Measurements from ENCODE around the gene ZFR2.

DNA sequence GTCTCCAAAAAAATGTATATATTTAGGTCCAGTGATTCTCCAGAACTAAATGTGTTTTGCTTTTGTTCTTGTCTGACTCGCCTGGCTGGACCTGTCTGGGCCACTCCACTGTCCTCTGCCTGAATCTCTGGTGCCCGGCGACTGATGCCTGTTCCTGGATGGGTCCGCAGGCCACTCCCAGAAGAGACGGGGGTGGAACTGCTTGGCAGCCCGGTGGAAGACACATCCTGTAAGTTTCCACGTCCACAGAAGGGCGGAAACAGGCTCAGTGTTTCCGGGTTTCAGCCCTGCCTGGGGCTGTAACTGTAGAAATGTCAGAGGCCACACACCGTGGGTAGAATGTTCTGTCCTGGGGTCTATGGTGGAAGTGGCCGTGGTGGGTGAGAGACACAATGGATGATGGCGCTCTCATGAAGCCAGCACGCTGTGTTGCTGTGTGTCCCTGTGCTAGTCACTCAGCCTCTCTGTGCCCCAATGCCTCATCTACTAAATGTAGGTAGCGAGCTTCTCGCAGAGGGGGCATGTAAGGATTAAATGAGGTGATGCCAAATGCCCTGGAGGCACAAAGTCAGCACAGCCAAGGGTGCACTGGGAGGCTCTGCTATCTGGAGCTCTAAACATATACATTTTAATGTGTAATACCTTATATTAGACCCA is 33.6 kb upstream of the ZFR2 start:
- no peak for TF ChIP-seq CTCF (IDR thresholded peaks at IDR 0.05; ENCODE audit: low read length)
- no peak for TF ChIP-seq EZH2 (IDR thresholded peaks at IDR 0.05; ENCODE audit: borderline replicate concordance, low read length)

Measured in OCI-LY1 (cell line).